Measurements from ENCODE around the gene NUB1.
A peak's percentile ranks its signal among the peaks of the same experiment; 100 is the strongest.

NUB1 gene

DNA sequence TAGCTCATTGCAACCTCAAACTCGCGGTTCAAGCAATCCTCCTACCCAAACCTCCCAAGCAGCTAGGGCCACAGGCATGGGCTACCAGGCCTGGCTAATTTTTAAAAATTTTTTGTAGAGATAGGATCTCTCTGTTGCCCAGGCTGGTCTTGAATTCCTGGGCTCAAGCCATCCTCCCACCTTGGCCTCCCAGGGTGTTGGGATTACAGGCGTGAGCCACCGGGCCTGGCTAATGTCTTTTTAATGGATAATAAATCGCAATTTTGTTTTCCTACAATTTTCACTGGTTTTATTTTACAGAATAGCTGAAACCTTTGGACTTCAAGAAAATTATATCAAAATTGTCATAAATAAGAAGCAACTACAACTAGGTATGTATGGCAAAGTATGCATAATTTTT, 10.9 kb downstream of the NUB1 start:
- Histone ChIP-seq H3K4me1 (ENCODE audit: control insufficient read depth in 2 of 2, insufficient read depth in 2 of 2, low read length in 2 of 2) (peaks cover 9 to 11% of the 10 kb centered on the region in 2 donors), H3K9me3 (ENCODE audit: control insufficient read depth in 2 of 2, low read length in 2 of 2) (no peaks in the 10 kb centered on the region), H3K27ac (ENCODE audit: low read depth in 2 of 2, low read length in 2 of 2) (no peak overlapping the region), H3K9ac (ENCODE audit: low read depth in 1 of 2, low read length in 2 of 2) (no peak overlapping the region), H3K36me3 (ENCODE audit: control insufficient read depth in 2 of 2, insufficient read depth in 2 of 2, low read length in 2 of 2) (peaks cover 42 to 51% of the 10 kb centered on the region in 2 donors), H3K4me3 (ENCODE audit: low read length in 2 of 2) (no peak overlapping the region), H3K27me3 (ENCODE audit: control insufficient read depth in 2 of 2, insufficient read depth in 2 of 2, low read length in 2 of 2) (no peaks in the 10 kb centered on the region)

DNA sequence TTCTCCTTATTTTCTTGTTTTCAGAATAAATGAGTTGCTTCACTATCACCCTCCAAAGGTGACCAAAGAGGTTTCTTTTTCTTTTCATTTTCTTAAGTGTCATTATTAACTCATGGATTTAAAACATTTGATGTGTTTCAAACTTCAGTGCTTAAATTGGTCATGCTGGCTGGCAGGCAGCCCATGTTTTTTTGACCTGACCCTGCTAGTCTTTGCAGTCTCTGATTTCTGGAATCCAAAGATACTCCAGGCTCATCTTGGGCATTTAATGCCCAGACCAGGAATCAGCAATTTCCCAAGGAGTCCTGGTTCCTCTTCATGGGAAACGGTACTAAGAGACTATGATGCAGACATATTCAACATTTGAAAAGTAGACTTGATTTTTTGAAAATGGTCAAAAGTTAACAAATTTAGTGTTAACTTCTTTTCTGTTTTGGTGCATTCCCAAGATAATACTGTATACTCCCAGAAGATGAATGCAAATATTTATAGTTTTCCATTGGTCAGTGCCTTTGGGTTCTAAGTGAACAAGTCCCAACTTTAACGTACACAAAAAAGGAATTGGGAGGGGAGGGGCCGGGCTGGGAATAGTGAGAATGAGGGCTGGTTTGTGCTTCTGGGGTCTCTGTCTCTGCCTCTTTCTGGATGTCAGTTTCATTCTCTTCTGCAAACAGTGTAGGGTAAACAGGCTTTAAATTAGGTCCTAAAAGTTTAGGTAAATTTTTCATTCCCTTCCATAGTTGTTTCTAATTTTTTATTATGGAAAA, 19.8 kb downstream of the NUB1 start:
- Histone ChIP-seq H3K4me3 (ENCODE audit: low read length in 2 of 2) (no peak overlapping the region), H3K36me3 (ENCODE audit: control insufficient read depth in 2 of 2, insufficient read depth in 2 of 2, low read length in 2 of 2) (peaks cover 36 to 37% of the 10 kb centered on the region in 2 donors), H3K9me3 (ENCODE audit: control insufficient read depth in 2 of 2, low read length in 2 of 2) (no peaks in the 10 kb centered on the region), H3K9ac (ENCODE audit: low read depth in 1 of 2, low read length in 2 of 2) (no peak overlapping the region), H3K4me1 (ENCODE audit: control insufficient read depth in 2 of 2, insufficient read depth in 2 of 2, low read length in 2 of 2) (no peaks in the 10 kb centered on the region), H3K27ac (ENCODE audit: low read depth in 2 of 2, low read length in 2 of 2) (no peak overlapping the region), H3K27me3 (ENCODE audit: control insufficient read depth in 2 of 2, insufficient read depth in 2 of 2, low read length in 2 of 2) (no peaks in the 10 kb centered on the region)

DNA sequence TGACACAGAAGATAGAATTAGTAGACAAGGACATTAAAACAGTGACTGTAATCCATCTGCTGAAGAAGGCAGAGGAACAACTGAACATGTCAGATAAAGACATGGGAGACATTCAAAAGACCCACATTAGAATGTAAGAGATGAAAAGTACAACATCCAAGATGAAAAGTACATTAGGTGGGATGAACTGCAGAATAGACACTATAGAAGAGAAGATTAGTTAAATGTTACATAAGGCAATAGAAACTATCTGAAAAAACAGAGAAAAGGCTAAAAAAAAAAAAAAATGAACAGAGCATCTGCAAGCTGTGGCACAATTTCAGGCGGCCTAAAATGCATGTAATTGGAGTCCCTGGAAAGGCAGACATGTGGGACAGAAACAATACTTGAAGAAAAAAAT, 21.6 kb downstream of the NUB1 start:
- Histone ChIP-seq H3K27ac (ENCODE audit: low read depth in 2 of 2, low read length in 2 of 2) (no peak overlapping the region), H3K36me3 (ENCODE audit: control insufficient read depth in 2 of 2, insufficient read depth in 2 of 2, low read length in 2 of 2) (peaks cover 34 to 36% of the 10 kb centered on the region in 2 donors)

DNA sequence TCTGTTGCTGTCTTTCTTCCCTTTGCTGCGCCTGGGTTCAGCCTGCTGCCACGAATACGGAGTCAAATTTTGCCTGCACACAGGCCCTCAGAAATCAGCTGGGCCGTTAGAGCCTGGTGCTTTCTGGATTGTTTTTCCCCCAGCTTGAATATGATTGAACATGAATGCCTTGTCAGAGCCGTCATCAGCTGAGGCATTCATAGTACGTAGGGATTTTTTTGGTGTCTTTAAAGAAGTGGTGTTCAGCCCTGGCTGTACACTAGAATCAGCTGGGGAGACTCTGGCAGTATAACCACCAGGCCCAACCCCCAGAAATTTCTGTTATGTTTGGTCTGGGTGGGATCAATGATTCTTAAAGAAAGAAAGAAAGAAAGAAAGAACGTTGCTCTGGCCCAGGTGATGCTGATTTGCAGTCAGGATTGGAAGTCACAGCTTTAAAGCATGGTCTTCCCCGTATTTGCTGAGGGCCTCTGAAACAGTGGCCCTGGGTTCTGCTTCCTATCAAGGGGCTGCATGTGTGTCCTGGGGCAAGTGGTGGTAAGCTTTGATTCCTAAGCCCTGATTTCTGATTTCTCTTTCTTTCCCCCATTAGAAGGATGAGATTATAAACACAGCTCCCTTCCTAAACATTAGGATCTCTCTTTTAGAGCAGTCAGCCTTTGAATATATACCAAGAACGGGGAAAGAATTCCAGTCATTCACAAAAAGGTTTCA, 24.7 kb downstream of the NUB1 start:
- no peak overlapping the region for H3K27ac ChIP-seq (ENCODE audit: low read depth in 2 of 2, low read length in 2 of 2)
- H3K9me3 ChIP-seq (ENCODE audit: control insufficient read depth in 2 of 2, low read length in 2 of 2): no peaks in the 10 kb centered on the region
- peaks cover 0 to 4% of the 10 kb centered on the region in 2 donors for H3K4me1 ChIP-seq (ENCODE audit: control insufficient read depth in 2 of 2, insufficient read depth in 2 of 2, low read length in 2 of 2)
- H3K4me3 ChIP-seq (ENCODE audit: low read length in 2 of 2): no peak overlapping the region
- no peaks in the 10 kb centered on the region for H3K27me3 ChIP-seq (ENCODE audit: control insufficient read depth in 2 of 2, insufficient read depth in 2 of 2, low read length in 2 of 2)
- H3K9ac ChIP-seq (ENCODE audit: low read depth in 1 of 2, low read length in 2 of 2): no peak overlapping the region
- peaks cover 24 to 33% of the 10 kb centered on the region in 2 donors for H3K36me3 ChIP-seq (ENCODE audit: control insufficient read depth in 2 of 2, insufficient read depth in 2 of 2, low read length in 2 of 2)

More for the DNA sequence above, 21.6 kb downstream of the NUB1 start:
- Histone ChIP-seq H3K9me3 (ENCODE audit: control insufficient read depth in 2 of 2, low read length in 2 of 2) (no peaks in the 10 kb centered on the region), H3K4me3 (ENCODE audit: low read length in 2 of 2) (no peak overlapping the region), H3K4me1 (ENCODE audit: control insufficient read depth in 2 of 2, insufficient read depth in 2 of 2, low read length in 2 of 2) (peaks cover 0 to under 1% of the 10 kb centered on the region in 2 donors), H3K9ac (ENCODE audit: low read depth in 1 of 2, low read length in 2 of 2) (no peak overlapping the region), H3K27me3 (ENCODE audit: control insufficient read depth in 2 of 2, insufficient read depth in 2 of 2, low read length in 2 of 2) (no peaks in the 10 kb centered on the region)

DNA sequence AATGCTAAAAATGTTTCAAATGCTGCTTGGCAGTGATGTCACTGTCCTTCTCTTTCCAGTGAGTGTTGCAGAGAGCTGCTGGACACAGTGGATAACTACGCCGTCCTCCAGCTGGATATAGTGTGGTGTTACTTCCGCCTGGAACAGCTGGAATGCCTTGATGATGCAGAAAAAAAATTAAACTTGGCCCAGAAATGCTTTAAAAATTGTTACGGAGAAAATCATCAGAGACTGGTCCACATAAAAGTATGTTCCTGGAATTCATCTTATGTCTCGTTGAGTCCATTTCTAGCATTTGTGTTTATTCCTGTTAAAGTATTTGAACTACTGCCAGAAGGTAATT, 25.2 kb downstream of the NUB1 start:
- H3K4me3 ChIP-seq (ENCODE audit: low read length in 2 of 2): no peak overlapping the region
- H3K4me1 ChIP-seq (ENCODE audit: control insufficient read depth in 2 of 2, insufficient read depth in 2 of 2, low read length in 2 of 2): peaks cover 0 to 4% of the 10 kb centered on the region in 2 donors
- no peaks in the 10 kb centered on the region for H3K27me3 ChIP-seq (ENCODE audit: control insufficient read depth in 2 of 2, insufficient read depth in 2 of 2, low read length in 2 of 2)
- no peak overlapping the region for H3K27ac ChIP-seq (ENCODE audit: low read depth in 2 of 2, low read length in 2 of 2)
- no peak overlapping the region for H3K9ac ChIP-seq (ENCODE audit: low read depth in 1 of 2, low read length in 2 of 2)
- H3K9me3 ChIP-seq (ENCODE audit: control insufficient read depth in 2 of 2, low read length in 2 of 2): no peaks in the 10 kb centered on the region
- peaks cover 20 to 28% of the 10 kb centered on the region in 2 donors for H3K36me3 ChIP-seq (ENCODE audit: control insufficient read depth in 2 of 2, insufficient read depth in 2 of 2, low read length in 2 of 2)

DNA sequence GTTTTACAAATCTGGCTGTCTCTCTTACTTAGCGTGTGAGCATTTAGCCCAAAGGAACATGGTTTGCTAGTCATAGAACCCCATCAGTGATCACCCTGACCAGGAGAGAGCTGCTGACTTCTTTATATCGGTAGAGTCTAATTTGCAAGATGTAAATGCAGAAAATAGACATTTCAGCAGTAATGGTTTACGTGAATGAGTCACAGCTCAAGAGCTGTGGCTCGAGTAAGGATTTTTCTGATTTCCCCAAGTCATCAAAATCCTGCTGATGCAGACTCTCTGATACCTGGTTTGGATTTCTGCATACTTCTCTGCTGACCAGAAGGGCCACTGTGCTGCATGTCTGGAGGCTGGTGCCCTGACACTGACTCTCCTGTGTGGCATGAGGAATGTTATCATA, 25.7 kb downstream of the NUB1 start:
- H3K27ac ChIP-seq (ENCODE audit: low read depth in 2 of 2, low read length in 2 of 2): no peak overlapping the region
- H3K27me3 ChIP-seq (ENCODE audit: control insufficient read depth in 2 of 2, insufficient read depth in 2 of 2, low read length in 2 of 2): no peaks in the 10 kb centered on the region
- H3K4me1 ChIP-seq (ENCODE audit: control insufficient read depth in 2 of 2, insufficient read depth in 2 of 2, low read length in 2 of 2): peaks cover 0 to 4% of the 10 kb centered on the region in 2 donors
- H3K9me3 ChIP-seq (ENCODE audit: control insufficient read depth in 2 of 2, low read length in 2 of 2): no peaks in the 10 kb centered on the region
- H3K9ac ChIP-seq (ENCODE audit: low read depth in 1 of 2, low read length in 2 of 2): no peak overlapping the region
- H3K4me3 ChIP-seq (ENCODE audit: low read length in 2 of 2): no peak overlapping the region
- peaks cover 17 to 27% of the 10 kb centered on the region in 2 donors for H3K36me3 ChIP-seq (ENCODE audit: control insufficient read depth in 2 of 2, insufficient read depth in 2 of 2, low read length in 2 of 2)

DNA sequence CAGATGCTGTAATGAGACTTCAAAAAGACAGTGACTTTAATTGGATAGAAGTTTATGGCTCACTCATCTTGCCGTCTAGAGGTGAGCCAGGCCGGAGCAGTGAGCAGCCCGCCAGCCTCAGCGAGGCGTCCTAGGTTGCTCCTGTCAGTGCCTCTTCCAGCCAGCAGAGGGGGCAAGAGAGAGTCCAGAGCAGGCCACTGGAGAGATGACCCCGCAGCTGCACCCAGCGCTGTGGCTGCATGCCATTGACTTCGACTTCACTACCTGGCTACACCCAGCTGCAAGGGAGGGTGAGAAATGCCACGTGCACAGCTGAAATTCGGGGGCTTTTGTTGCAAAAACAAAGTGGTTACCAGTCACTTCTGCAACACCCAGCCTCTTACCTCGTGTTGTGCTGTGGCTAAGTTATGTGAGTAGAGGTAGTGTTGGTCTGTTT, 26.5 kb downstream of the NUB1 start:
- no peak overlapping the region for H3K4me3 ChIP-seq (ENCODE audit: low read length in 2 of 2)
- H3K27ac ChIP-seq (ENCODE audit: low read depth in 2 of 2, low read length in 2 of 2): no peak overlapping the region
- peaks cover 10 to 20% of the 10 kb centered on the region in 2 donors for H3K36me3 ChIP-seq (ENCODE audit: control insufficient read depth in 2 of 2, insufficient read depth in 2 of 2, low read length in 2 of 2)
- peaks cover 0 to 4% of the 10 kb centered on the region in 2 donors for H3K4me1 ChIP-seq (ENCODE audit: control insufficient read depth in 2 of 2, insufficient read depth in 2 of 2, low read length in 2 of 2)
- H3K9ac ChIP-seq (ENCODE audit: low read depth in 1 of 2, low read length in 2 of 2): peak overlapping the region in 1 of 2 donors; percentile 2
- no peaks in the 10 kb centered on the region for H3K9me3 ChIP-seq (ENCODE audit: control insufficient read depth in 2 of 2, low read length in 2 of 2)
- H3K27me3 ChIP-seq (ENCODE audit: control insufficient read depth in 2 of 2, insufficient read depth in 2 of 2, low read length in 2 of 2): no peaks in the 10 kb centered on the region

DNA sequence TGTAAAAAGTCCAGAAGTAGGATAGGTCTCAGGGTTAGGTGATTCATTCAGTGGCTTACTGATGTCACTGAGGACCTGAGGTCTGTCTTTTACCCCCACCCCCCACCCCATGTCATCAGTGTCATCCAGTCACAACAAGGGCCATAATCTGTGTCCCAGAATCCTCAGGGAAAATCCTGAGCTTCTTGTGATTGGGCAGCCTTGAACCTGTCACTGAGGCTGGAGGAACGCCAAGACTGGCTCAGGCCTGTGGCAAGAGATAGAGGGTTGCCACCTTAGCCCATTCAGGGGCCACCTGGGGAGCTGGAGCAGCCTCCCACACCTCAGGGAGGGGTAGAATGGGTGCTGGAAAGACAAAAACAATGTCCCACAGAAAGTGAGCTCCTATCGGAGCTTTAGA, 29.7 kb downstream of the NUB1 start:
- Histone ChIP-seq H3K4me1 (ENCODE audit: control insufficient read depth in 2 of 2, insufficient read depth in 2 of 2, low read length in 2 of 2) (peaks cover 0 to 4% of the 10 kb centered on the region in 2 donors), H3K27me3 (ENCODE audit: control insufficient read depth in 2 of 2, insufficient read depth in 2 of 2, low read length in 2 of 2) (no peaks in the 10 kb centered on the region), H3K9me3 (ENCODE audit: control insufficient read depth in 2 of 2, low read length in 2 of 2) (no peaks in the 10 kb centered on the region), H3K9ac (ENCODE audit: low read depth in 1 of 2, low read length in 2 of 2) (no peak overlapping the region), H3K4me3 (ENCODE audit: low read length in 2 of 2) (no peak overlapping the region), H3K27ac (ENCODE audit: low read depth in 2 of 2, low read length in 2 of 2) (no peak overlapping the region), H3K36me3 (ENCODE audit: control insufficient read depth in 2 of 2, insufficient read depth in 2 of 2, low read length in 2 of 2) (peaks cover 26 to 27% of the 10 kb centered on the region in 2 donors)

DNA sequence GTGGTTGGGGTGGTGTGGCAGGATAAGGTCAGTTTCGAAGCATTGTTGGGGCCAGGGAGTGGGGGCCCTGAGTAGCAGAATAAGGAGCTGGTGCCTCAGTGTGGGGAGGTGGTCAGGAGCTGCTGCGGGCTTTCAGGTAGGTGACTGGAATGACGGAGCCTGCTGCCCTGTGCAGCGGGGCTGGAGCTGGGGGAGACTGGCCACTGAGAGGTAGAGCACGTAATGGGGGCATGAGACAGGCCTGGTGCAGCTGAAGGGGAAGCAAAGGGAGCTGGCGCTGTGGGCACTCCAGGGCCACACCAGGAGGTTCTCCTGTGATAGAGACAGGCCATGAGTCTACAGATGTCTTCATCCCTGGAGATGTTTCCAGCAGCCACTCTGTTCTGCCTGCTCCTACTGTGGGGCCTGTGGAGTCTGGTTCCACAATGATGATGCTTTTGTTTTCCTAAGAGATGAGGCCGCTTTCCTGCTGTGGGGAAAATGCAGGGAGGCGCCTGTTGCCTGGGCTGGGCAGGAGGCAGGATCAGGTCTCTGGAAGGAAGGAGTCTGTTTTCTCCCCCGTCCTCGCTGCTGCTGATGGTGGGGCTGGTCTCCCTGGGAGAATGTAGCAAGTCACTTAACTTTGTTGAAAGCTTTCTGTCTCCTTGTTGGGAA, 31.1 kb downstream of the NUB1 start:
- H3K4me3 ChIP-seq (ENCODE audit: low read length in 2 of 2): no peak overlapping the region
- no peak overlapping the region for H3K9ac ChIP-seq (ENCODE audit: low read depth in 1 of 2, low read length in 2 of 2)
- no peaks in the 10 kb centered on the region for H3K9me3 ChIP-seq (ENCODE audit: control insufficient read depth in 2 of 2, low read length in 2 of 2)
- H3K4me1 ChIP-seq (ENCODE audit: control insufficient read depth in 2 of 2, insufficient read depth in 2 of 2, low read length in 2 of 2): peaks cover 0 to 4% of the 10 kb centered on the region in 2 donors
- H3K27ac ChIP-seq (ENCODE audit: low read depth in 2 of 2, low read length in 2 of 2): no peak overlapping the region
- H3K27me3 ChIP-seq (ENCODE audit: control insufficient read depth in 2 of 2, insufficient read depth in 2 of 2, low read length in 2 of 2): no peaks in the 10 kb centered on the region
- peaks cover 38% of the 10 kb centered on the region in 2 donors for H3K36me3 ChIP-seq (ENCODE audit: control insufficient read depth in 2 of 2, insufficient read depth in 2 of 2, low read length in 2 of 2)

DNA sequence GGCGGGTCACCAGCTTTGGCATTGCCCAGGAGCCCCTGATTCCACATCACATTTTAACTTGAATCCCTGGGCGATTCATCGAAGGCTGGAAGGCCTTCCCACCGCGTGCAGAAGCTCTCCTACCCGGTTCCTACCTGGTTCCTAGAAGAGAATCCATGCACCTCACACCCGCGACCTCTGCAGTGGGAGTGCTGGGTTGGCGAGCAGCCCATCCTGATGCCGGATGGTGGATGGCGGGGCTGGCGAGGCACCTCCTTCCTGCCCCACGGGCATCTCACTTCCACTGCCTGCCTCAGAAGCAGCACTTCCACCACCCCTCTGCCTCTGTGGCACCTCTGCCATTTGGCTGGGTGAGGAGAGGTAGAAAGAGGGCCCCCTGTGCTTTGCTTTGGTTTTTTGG, 32.0 kb downstream of the NUB1 start:
- Histone ChIP-seq H3K4me3 (ENCODE audit: low read length in 2 of 2) (no peak overlapping the region), H3K27ac (ENCODE audit: low read depth in 2 of 2, low read length in 2 of 2) (no peak overlapping the region), H3K4me1 (ENCODE audit: control insufficient read depth in 2 of 2, insufficient read depth in 2 of 2, low read length in 2 of 2) (no peaks in the 10 kb centered on the region), H3K9ac (ENCODE audit: low read depth in 1 of 2, low read length in 2 of 2) (no peak overlapping the region), H3K9me3 (ENCODE audit: control insufficient read depth in 2 of 2, low read length in 2 of 2) (no peaks in the 10 kb centered on the region), H3K27me3 (ENCODE audit: control insufficient read depth in 2 of 2, insufficient read depth in 2 of 2, low read length in 2 of 2) (no peaks in the 10 kb centered on the region), H3K36me3 (ENCODE audit: control insufficient read depth in 2 of 2, insufficient read depth in 2 of 2, low read length in 2 of 2) (peaks cover 39 to 45% of the 10 kb centered on the region in 2 donors)
